Transverse colon (tissue), 4 donors: ENCODE results near the gene ATP9A. TPM values are rescaled to one million over a fixed set of nuclear protein-coding genes. Genes with fewer than 3 reads are reported as not detected.
"Not testable (repeated sequence)": the region's sequence is repeated elsewhere in the genome, so short reads cannot be mapped to it uniquely, and the experiment has no call there.

Experiments
- DNase-seq: peaks from one replicate; pipeline ENCODE4 v3.0.0-alpha.2; 2019
- H3K27ac ChIP-seq, 4 donors: fragments of 200-600 bp; sonication (generic); 2 replicates each; pipeline ENCODE4 v1.5.1; 2016 to 2018; ENCODE audit warnings: inconsistent platforms in 4 of 4
- H3K27me3 ChIP-seq: fragments of 200-600 bp; sonication (generic); 2 replicates; pipeline ENCODE4 v1.5.1; 2017; ENCODE audit warnings: inconsistent platforms
- H3K36me3 ChIP-seq, 4 donors: fragments of 200-600 bp; sonication (generic); 2 replicates each; pipeline ENCODE4 v1.5.1; 2017 to 2019; ENCODE audit warnings: inconsistent platforms in 4 of 4
- H3K4me1 ChIP-seq, 4 donors: fragments of 200-600 bp; sonication (generic); 2 replicates each; pipeline ENCODE4 v1.5.1; 2017 to 2020; ENCODE audit warnings: inconsistent platforms in 4 of 4
- H3K4me3 ChIP-seq, 4 donors: fragments of 200-600 bp; sonication (generic); 1 replicate in 1 of 4; 2 replicates in 3 of 4; pipeline versions ENCODE4 v1.5.1 to v1.6.1; 2017 to 2019; ENCODE audit warnings: inconsistent platforms in 4 of 4
- H3K9me3 ChIP-seq, 2 donors: fragments of 200-600 bp; sonication (generic); 2 replicates each; pipeline ENCODE4 v1.5.1; 2017 to 2019; ENCODE audit warnings: inconsistent platforms in 2 of 2
- EP300 ChIP-seq: sonication (generic); formaldehyde crosslinking; IDR thresholded peaks from one replicate; pipeline ENCODE4 v1.6.1; 2017; ENCODE audit warnings: antibody characterized with exemption, low read depth
- POLR2A ChIP-seq: fragments of 450-650 bp; IDR thresholded peaks from one replicate; pipeline ENCODE4 v1.6.1; 2016; ENCODE audit warnings: antibody characterized with exemption, mild to moderate bottlenecking, moderate library complexity
- POLR2AphosphoS5 ChIP-seq, 3 donors: sonication (generic); formaldehyde crosslinking; IDR thresholded peaks; one replicate each; pipeline ENCODE4 v1.6.1; 2016; ENCODE audit warnings: antibody characterized with exemption in 3 of 3
- WGBS, 2 donors: methylation state at CpG; one replicate each; pipeline ENCODE4 v1.1.5; 2018; ENCODE audit warnings: low coverage in 1 of 2; 5-methylcytosine and 5-hydroxymethylcytosine counted together
- in situ Hi-C, 4 donors: fragments of 200-750 bp; cut with MboI; loops; one replicate each; pipeline versions ENCODE4 v1.15.0 to v1.15.1; 2017; ENCODE audit warnings: low sequenced_read_pairs in 3 of 4, low pct_ligation_motif_present in 1 of 4, low pct_unique_long_range_greater_than_20kb in 1 of 4
- intact Hi-C: fragments of 100-400 bp; cut with DNase I; formaldehyde crosslinking; loops from one replicate; pipeline ENCODE4 v1.15.1; 2023; ENCODE audit warnings: low total_unique reads
- total RNA-seq, 4 donors: library from RNA; depleted of rRNA; stranded (reverse); fragments of >200 nt; gene quantifications; one replicate each; pipeline ENCODE4 v1.1.0, GENCODE V29; 2016
- TF ChIP-seq, protein P1 (sequence below), 5 experiments: fragments of 200-600 bp in 3 of 5; fragments of 450-650 bp in 2 of 5; sonication (generic) in 3 of 5; IDR thresholded peaks; 1 replicate in 2 of 5; 2 replicates in 3 of 5; pipeline ENCODE4 v1.5.1; 2016 to 2017; ENCODE audit warnings: antibody characterized with exemption in 5 of 5, inconsistent platforms in 3 of 5, mild to moderate bottlenecking in 2 of 5, moderate library complexity in 1 of 5

The ATP9A gene
- total RNA-seq, 4 donors from 2014 or later, result 66.3 to 93.0 (median 78.9) TPM

DNA sequence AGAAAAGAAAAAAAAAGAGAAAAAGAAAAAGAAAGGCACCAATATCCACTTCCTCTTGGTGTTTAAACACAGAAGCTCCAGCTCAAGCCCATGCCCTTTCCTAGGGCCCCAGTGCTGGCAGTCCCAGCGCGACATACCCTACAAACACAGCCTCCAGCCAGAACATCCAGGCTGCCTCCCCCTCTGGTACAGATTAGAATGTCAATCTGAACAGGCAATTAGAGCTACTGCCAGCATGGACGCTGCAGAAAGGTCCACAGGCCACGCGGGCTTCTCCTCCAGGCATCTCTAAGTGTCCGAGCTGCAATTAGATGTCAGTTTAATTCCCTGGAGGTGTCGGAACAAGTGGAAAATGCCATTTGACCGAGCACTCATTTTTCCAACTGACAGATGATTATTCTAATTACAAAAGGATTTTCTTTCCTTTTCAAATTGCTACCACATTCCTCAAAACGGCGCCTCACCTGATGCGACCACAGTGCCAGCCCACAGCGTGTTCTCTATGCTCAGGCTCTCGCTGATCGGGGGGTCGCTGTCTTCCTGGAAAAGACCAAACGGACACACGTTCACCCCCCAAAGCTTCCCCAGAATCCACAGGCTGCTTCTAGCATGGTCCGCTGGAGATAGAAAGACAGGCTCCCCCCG, 79.5 kb downstream of the ATP9A start:
- Histone ChIP-seq H3K27ac (no peak overlapping the region), H3K27me3 (no peaks in the 10 kb centered on the region), H3K4me1 (no peaks in the 10 kb centered on the region), H3K4me3 (no peak overlapping the region), H3K9me3 (no peaks in the 10 kb centered on the region), H3K36me3 (peaks cover 0 to 15% (median 4%) of the 10 kb centered on the region in 4 donors)
- TF ChIP-seq POLR2AphosphoS5 (IDR thresholded peaks at IDR 0.05), result no peak
- TF ChIP-seq POLR2A, result no peak
- TF ChIP-seq, protein P1, sequence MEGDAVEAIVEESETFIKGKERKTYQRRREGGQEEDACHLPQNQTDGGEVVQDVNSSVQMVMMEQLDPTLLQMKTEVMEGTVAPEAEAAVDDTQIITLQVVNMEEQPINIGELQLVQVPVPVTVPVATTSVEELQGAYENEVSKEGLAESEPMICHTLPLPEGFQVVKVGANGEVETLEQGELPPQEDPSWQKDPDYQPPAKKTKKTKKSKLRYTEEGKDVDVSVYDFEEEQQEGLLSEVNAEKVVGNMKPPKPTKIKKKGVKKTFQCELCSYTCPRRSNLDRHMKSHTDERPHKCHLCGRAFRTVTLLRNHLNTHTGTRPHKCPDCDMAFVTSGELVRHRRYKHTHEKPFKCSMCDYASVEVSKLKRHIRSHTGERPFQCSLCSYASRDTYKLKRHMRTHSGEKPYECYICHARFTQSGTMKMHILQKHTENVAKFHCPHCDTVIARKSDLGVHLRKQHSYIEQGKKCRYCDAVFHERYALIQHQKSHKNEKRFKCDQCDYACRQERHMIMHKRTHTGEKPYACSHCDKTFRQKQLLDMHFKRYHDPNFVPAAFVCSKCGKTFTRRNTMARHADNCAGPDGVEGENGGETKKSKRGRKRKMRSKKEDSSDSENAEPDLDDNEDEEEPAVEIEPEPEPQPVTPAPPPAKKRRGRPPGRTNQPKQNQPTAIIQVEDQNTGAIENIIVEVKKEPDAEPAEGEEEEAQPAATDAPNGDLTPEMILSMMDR (IDR thresholded peaks at IDR 0.05), result no peak
- no peak for TF ChIP-seq EP300
- intact Hi-C loops, result no loop called here
- 84 to 89% methylated on average over 15 to 19 of the region's 19 CpGs for WGBS, 2 donors
- no peak for DNase-seq
- in situ Hi-C loops, result loop anchor here in 3 of 4 donors (25.0 kb wide), 2 partner anchors 274 to 399 kb away; no protein-coding TSS in a partner anchor

DNA sequence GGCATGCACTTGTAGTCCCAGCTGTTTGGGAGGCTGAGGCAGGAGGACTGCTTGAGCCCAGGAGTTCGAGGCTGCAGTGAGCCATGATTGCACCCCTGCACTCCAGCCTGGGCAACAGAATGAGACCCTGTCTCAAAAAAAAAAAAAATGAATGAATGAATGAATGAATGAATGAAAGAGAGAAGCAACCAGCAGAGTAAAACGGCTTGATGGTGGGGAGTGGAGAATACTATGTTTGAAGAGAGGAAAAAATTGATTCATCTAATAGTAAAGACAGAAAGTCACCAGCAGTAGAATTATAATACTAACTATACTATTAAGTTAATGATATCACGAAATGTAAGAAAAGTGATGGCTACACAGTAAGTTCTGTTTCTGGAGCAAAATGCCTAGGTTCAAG, 80.6 kb downstream of the ATP9A start:
- no peaks in the 10 kb centered on the region for H3K4me1 ChIP-seq
- H3K36me3 ChIP-seq, result peaks cover 0 to 9% (median 4%) of the 10 kb centered on the region in 4 donors
- H3K9me3 ChIP-seq, result no peaks in the 10 kb centered on the region
- intact Hi-C loops, result no loop called here
- no peak for TF ChIP-seq EP300
- TF ChIP-seq POLR2AphosphoS5 (IDR thresholded peaks at IDR 0.05), result no peak
- TF ChIP-seq, protein P1 (IDR thresholded peaks at IDR 0.05), result no peak
- TF ChIP-seq POLR2A, result no peak
- DNase-seq, result no peak
- no peak overlapping the region for H3K27ac ChIP-seq
- no peaks in the 10 kb centered on the region for H3K27me3 ChIP-seq
- in situ Hi-C loops, result loop anchor here in 3 of 4 donors (25.0 kb wide), 2 partner anchors 275 to 400 kb away; no protein-coding TSS in a partner anchor
- 76 to 89% methylated on average over 3 of the region's 3 CpGs for WGBS, 2 donors
- no peak overlapping the region for H3K4me3 ChIP-seq

DNA sequence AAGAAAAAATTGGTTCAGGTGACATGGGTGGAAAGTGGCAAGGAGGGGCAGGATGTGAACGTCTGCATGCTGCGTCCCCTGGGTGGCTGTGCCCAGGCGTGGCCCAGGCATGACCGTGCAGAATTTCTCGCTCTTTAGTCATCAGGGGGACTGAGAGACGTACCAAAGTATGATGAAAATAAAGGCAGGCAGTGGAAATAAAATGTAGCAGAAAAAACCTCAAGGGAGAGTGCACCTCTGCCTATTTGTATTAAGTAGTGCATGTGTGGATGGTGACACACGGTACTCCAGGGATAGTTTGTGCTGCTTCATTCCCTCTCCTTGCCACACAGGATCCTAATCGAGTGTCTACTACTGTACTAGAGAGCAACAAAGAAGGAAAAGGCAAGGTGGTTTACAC, 81.1 kb downstream of the ATP9A start:
- peaks cover 0 to 9% (median 4%) of the 10 kb centered on the region in 4 donors for H3K36me3 ChIP-seq
- H3K27me3 ChIP-seq, result no peaks in the 10 kb centered on the region
- in situ Hi-C loops (loop anchor here in 3 of 4 donors (25.0 kb wide), 2 partner anchors 275 to 400 kb away; no protein-coding TSS in a partner anchor), intact Hi-C loops (no loop called here)
- H3K4me1 ChIP-seq, result no peaks in the 10 kb centered on the region
- no peak overlapping the region for H3K27ac ChIP-seq
- WGBS, 2 donors, result 59 to 82% methylated on average over 3 to 8 of the region's 8 CpGs
- TF ChIP-seq, protein P1 (IDR thresholded peaks at IDR 0.05), result no peak
- TF ChIP-seq EP300 (no peak), POLR2A (no peak), POLR2AphosphoS5 (IDR thresholded peaks at IDR 0.05) (no peak)
- no peak for DNase-seq
- no peaks in the 10 kb centered on the region for H3K9me3 ChIP-seq
- H3K4me3 ChIP-seq, result no peak overlapping the region

DNA sequence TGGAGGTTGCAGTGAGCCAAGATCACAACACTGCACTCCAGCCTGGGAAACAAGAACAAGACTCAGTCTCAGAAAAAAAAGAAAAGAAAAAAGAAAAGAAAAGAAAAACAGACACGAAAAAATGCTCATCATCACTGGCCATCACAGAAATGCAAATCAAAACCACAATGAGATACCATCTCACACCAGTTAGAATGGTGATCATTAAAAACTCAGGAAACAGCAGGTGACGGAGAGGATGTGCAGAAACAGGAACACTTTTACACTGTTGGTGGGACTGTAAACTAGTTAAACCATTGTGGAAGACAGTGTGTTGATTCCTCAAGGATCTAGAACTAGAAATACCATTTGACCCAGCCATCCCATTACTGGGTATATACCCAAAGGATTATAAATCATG, 82.7 kb downstream of the ATP9A start:
- in situ Hi-C loops, result loop anchor here in 3 of 4 donors (25.0 kb wide), 2 partner anchors 277 to 402 kb away; no protein-coding TSS in a partner anchor
- H3K9me3 ChIP-seq, H3K4me1 ChIP-seq, DNase-seq, H3K4me3 ChIP-seq, H3K36me3 ChIP-seq, intact Hi-C loops, H3K27me3 ChIP-seq, H3K27ac ChIP-seq: not testable (repeated sequence)
- 63 to 79% methylated on average over 2 of the region's 2 CpGs for WGBS, 2 donors
